T-helper 1 cell treated with Interleukin-12 subunit alpha and Interleukin-12 subunit beta and Interleukin-4 antibody, amounts not matched to agents 30 μg/mL and 1 μg/mL, for 36 hours (primary cell): ENCODE measurements around the gene DNMT1.
"Not testable (repeated sequence)": the region's sequence is repeated elsewhere in the genome, so short reads cannot be mapped to it uniquely, and the experiment has no call there.

Source experiments
- H3K27ac Mint-ChIP-seq: one replicate; pipeline ENCODE4 v1.8.0; 2021; ENCODE audit warnings: mild to moderate bottlenecking, mixed read lengths
- H3K27me3 Mint-ChIP-seq: one replicate; pipeline ENCODE4 v1.8.0; 2021; ENCODE audit warnings: low read depth, mixed read lengths
- H3K36me3 Mint-ChIP-seq: one replicate; pipeline ENCODE4 v1.8.0; 2021; ENCODE audit warnings: low read depth, mixed read lengths
- H3K4me1 Mint-ChIP-seq: one replicate; pipeline ENCODE4 v1.8.0; 2021; ENCODE audit warnings: low read depth, mixed read lengths
- H3K4me3 Mint-ChIP-seq: one replicate; pipeline ENCODE4 v1.8.0; 2021; ENCODE audit warnings: mild to moderate bottlenecking, moderate library complexity, mixed read lengths
- H3K9me3 Mint-ChIP-seq: one replicate; pipeline ENCODE4 v1.8.0; 2021; ENCODE audit warnings: mixed read lengths

DNMT1 gene

DNA sequence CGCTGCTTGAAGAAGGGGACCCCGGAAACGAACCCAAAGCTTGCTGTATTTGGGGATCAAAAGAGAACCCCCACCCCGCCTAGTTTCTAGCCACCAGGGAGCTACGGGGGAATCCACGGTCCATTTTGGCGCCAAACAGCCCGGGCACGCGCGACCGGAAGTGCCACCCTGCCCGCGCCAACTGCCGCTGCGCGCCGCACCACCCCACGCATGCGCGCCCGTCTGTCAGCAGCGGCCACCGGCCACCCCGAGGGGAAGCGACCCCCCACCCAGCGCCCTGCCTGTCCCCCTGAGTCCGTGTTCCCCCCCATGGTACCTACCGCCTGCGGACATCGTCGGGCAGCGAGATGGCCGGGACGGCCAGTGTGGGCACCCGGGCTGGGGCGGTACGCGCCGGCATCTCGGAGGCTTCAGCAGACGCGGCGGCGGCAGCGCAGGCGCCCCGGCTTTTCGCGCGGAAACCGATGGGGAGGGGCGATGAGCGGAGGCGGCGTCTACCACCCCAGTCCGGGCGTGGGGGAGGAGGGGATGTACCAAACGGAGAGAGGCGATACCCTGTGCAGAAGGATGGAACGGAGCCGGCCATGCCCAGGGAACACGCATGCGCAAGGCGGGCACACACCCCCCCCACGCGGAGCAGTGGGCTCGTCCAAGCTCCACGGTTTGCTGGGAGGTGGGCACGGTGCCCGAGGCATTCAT lies at the start of gene DNMT1:
TSS of gene DNMT1 (minus strand) at position 454 of the 699 bp plus-strand sequence. CDS start at position 400, 54 bp downstream.
- H3K27me3 Mint-ChIP-seq, result no peaks in the 10 kb centered on the region
- H3K4me1 Mint-ChIP-seq, result peaks cover 28% of the 10 kb centered on the region
- H3K27ac Mint-ChIP-seq, result peak within 1 kb of the TSS; percentile 96
- no peaks in the 10 kb centered on the region for H3K9me3 Mint-ChIP-seq
- peaks cover 16% of the 10 kb centered on the region for H3K36me3 Mint-ChIP-seq
- H3K4me3 Mint-ChIP-seq, result peak within 1 kb of the TSS; percentile 94

DNA sequence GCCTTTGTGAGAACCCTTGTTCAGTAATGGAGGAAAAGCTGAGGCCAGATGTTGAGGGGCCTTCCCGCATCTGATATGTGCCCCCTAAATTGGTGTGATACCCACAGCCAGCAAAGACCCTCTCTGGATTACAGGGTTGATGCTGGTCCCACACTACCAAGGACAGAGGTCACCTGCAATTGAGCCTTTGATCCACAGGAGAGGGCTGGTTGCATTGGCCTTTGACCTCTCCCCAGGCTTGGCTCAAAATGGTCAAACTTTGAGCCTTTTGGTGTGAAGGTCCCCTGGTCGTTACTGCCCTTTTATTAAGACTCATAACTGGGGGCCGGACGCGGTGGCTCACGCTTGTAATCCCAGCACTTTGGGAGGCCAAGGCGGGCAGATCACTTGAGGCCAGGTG lies 48.9 kb upstream of the DNMT1 start:
- H3K4me1 Mint-ChIP-seq, result no peaks in the 10 kb centered on the region
- H3K27me3 Mint-ChIP-seq, result no peaks in the 10 kb centered on the region
- no peaks in the 10 kb centered on the region for H3K36me3 Mint-ChIP-seq
- no peak overlapping the region for H3K27ac Mint-ChIP-seq
- no peak overlapping the region for H3K4me3 Mint-ChIP-seq
- H3K9me3 Mint-ChIP-seq, result no peaks in the 10 kb centered on the region

DNA sequence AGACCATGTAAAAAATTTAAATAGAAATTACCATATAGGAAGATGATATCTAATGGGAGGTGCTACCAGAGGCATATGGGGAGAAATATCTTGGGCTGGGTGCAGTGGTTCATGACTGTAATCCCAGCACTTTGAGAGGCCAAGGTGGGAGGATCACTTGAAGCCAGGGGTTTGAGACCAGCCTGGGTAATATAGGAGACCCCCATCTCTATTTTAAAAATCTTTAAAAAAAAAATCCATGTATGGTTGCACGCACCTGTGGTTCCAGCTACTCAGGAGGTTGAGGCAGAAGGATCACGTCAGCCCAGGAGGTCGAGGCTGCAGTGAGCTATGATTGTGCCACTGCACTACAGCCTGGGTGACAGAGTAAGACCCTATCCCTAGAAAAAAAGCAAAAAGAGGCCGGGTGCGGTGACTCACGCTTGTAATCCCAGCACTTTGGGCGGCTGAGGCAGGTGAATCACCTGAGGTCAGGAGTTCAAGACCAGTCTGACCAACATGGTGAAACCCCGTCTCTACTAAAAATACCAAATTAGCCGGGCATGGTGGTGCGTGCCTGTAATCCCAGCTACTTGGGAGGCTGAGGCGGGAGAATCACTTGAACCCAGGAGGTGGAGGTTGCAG lies 47.2 kb upstream of the DNMT1 start:
- H3K27ac Mint-ChIP-seq, H3K4me3 Mint-ChIP-seq, H3K9me3 Mint-ChIP-seq, H3K27me3 Mint-ChIP-seq, H3K4me1 Mint-ChIP-seq, H3K36me3 Mint-ChIP-seq: not testable (repeated sequence)

DNA sequence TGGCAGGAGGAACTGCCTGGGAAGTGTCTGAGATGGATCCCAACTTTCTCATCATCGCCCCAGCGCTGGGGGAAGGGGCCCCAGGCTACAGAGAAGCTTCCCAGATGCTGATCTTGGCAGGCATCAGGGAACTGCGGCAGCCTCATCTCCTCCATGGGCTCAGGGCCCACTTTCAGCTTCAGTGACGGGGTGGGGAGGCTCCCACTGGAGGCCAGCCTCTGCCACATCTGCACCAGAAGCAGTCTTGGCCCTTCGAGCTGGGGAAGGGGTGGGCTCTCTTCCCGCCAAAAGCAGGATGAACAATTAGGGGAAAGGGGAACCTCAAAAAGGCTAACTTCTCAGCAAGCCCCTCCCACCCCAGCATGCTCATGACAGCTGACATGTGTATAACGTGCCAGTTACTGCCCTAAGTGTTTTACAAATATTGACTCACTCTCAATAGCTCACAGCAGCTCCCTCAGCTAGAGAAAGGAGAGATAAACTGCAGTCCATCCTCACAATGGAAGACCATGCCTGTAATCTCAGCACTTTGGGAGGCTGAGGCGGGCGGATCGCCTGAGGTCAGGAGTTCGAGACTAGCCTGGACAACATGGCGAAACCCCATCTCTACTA lies 43.5 kb upstream of the DNMT1 start:
- Mint-ChIP-seq H3K4me1 (peaks cover 14% of the 10 kb centered on the region), H3K36me3 (peaks cover 3% of the 10 kb centered on the region), H3K4me3 (no peak overlapping the region), H3K27ac (no peak overlapping the region), H3K9me3 (no peaks in the 10 kb centered on the region), H3K27me3 (no peaks in the 10 kb centered on the region)

DNA sequence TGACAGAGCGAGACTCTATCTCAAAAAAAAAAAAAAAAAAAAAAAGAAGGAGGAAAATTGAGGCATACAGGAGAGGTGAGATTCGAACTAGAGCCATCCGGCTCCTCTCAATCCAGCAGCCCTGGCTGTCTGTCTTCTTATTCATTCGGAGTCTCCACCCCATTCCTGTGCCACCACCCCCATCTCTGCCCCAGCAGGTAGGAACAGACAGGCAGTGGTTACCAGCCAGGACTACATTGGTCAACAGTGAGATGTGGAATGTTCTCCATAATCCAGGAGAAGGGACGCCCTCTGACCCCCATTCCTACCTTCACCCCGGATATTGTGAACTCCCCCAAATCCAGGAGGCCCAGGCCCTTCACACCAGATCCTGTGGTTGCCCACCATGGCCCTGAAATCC lies 42.9 kb upstream of the DNMT1 start:
- no peak overlapping the region for H3K27ac Mint-ChIP-seq
- H3K4me1 Mint-ChIP-seq, result peaks cover 14% of the 10 kb centered on the region

DNA sequence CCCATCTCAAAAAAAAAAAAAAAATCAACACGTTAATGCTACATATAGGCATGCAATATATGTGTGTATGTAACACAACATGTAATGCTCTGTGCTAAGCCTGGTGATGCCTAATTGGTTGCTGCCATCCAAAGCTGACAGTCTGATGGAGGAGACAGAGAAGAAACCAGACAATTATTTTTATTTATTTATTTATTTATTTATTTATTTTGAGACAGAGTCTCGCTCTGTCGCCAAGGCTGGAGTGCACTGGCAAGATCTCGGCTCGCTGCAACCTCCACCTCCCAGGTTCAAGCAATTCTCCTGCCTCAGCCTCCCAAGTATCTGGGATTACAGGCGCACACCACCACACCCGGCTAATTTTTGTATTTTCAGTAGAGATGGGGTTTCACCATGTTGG lies 40.7 kb upstream of the DNMT1 start:
- H3K36me3 Mint-ChIP-seq, H3K9me3 Mint-ChIP-seq, H3K4me3 Mint-ChIP-seq, H3K27me3 Mint-ChIP-seq: not testable (repeated sequence)
- peaks cover 16% of the 10 kb centered on the region for H3K4me1 Mint-ChIP-seq
- peak overlapping the region; percentile 69 for H3K27ac Mint-ChIP-seq

More for the DNA sequence above, 42.9 kb upstream of the DNMT1 start:
- no peak overlapping the region for H3K4me3 Mint-ChIP-seq
- peaks cover 3% of the 10 kb centered on the region for H3K36me3 Mint-ChIP-seq
- H3K27me3 Mint-ChIP-seq, result no peaks in the 10 kb centered on the region
- no peaks in the 10 kb centered on the region for H3K9me3 Mint-ChIP-seq

DNA sequence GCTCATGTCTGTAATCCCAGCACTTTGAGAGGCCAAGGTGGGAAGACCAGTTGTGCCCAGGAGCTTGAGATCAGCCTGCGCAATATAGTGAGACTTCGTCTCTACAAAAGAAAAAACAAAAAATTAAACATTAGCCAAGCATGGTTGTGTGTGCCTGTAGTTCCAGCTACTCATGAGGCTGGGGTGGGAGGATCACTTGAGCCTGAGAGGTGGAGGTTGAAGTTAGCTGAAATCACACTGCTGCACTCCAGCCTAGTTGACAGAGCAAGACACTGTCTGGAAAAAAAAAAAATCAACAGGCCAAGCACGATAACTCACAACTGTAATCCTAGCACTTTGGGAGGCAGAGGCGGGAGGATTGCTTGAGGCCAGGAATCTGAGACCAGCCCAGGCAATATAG lies 40.2 kb upstream of the DNMT1 start:
- Mint-ChIP-seq H3K4me3 (no peak overlapping the region), H3K27ac (peak overlapping the region; percentile 69), H3K36me3 (peaks cover 3% of the 10 kb centered on the region), H3K9me3 (no peaks in the 10 kb centered on the region), H3K27me3 (no peaks in the 10 kb centered on the region), H3K4me1 (peaks cover 16% of the 10 kb centered on the region)

DNA sequence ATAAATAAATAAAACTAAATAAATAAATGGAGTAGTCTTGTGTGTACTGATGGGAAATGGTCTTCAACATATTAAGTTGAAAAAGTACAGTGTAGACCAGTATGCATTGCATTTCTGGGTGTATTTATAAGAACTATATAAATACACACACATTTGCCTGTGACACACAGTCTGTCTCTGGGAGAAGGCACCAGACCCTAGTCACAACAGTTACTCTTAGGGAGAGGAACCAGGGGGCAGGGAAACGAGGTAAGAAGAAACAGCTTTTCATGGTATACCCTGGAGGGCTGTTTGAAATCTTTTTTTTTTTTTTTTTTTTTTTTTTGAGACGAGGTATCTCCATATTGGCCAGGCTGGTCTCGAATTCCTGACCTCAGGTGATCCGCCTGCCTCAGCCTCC lies 39.2 kb upstream of the DNMT1 start:
- Mint-ChIP-seq H3K4me3 (no peak overlapping the region), H3K27me3 (no peaks in the 10 kb centered on the region), H3K36me3 (peaks cover 3% of the 10 kb centered on the region), H3K4me1 (peaks cover 22% of the 10 kb centered on the region), H3K27ac (no peak overlapping the region), H3K9me3 (no peaks in the 10 kb centered on the region)

DNA sequence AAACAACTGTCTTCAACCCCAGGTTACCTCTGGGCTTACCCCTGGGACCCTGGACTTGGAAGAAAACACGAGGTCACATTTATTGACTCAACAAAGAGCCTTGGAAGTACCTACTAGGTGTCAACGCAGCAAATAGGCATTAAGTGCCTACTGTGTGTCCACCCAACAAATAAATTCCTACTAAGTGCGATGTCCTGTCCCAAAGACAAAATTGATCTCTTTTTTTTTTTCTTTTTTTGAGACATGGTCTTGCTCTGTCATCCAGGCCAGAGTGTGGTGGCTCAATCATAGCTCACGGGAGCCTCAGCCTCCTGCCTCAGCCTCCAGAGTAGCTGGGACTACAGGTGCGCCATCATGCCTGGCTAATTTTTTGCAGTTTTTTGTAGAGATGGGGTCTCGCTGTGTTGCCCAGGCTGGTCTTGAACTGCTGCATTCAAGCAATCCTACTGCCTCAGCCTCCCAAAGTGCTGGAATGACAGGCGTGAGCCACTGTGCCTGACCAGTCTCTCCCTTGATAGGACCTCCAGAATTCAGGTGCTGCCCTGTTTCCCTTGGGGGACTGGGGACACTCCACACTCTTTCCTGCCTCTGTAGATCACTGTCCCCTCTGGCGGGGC lies 37.0 kb upstream of the DNMT1 start:
- Mint-ChIP-seq H3K36me3 (peaks cover 3% of the 10 kb centered on the region), H3K27me3 (no peaks in the 10 kb centered on the region), H3K4me1 (peaks cover 22% of the 10 kb centered on the region), H3K4me3 (peak overlapping the region; percentile 71), H3K9me3 (no peaks in the 10 kb centered on the region), H3K27ac (peak overlapping the region; percentile 61)

DNA sequence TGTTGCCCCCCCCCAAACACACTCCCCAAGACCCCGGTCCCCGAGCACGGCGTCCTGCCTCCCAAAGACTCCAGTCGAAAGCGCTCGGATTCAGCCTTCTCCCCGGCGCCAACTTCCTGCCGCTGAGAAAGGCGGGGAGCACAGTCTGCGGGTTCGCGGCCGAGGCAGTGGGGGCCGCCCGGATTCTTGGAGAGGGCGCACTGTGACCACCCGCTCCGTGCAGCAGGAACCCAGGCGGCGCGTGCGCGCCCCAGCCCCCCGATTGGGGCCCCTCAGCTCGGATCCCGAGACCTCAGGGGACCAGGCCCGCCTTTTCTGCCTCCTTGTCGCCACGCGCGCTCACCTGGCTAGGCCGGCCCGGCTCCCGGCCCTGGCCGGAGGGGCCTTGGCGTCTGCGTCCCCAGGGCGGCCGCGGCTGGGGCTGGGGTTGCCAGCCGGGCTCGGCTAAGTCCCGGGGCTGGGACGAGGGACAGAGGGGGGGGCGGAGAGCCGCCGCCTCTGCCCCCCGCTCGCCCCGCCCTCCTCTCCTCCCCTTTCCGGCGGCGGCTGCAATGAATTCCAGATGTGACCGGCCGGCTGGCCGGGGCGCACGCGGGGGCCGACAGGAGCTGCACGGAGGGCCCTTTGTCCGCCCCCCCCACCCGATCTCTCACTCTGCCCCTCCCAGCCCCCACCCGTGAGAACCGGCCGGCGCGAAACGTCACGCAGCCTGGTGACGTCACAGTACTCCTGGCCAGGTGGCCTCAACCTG lies 36.3 kb upstream of the DNMT1 start, which contains the start of gene S1PR2:
TSS of gene S1PR2 (minus strand) at position 471 of the 751 bp plus-strand sequence. CDS start 6,426 bp downstream, outside the sequence.
- Mint-ChIP-seq H3K27ac (peak within 1 kb of the TSS; percentile 75), H3K4me3 (peak within 1 kb of the TSS; percentile 86), H3K9me3 (no peaks in the 10 kb centered on the region), H3K4me1 (peaks cover 17% of the 10 kb centered on the region), H3K36me3 (no peaks in the 10 kb centered on the region), H3K27me3 (no peaks in the 10 kb centered on the region)

DNA sequence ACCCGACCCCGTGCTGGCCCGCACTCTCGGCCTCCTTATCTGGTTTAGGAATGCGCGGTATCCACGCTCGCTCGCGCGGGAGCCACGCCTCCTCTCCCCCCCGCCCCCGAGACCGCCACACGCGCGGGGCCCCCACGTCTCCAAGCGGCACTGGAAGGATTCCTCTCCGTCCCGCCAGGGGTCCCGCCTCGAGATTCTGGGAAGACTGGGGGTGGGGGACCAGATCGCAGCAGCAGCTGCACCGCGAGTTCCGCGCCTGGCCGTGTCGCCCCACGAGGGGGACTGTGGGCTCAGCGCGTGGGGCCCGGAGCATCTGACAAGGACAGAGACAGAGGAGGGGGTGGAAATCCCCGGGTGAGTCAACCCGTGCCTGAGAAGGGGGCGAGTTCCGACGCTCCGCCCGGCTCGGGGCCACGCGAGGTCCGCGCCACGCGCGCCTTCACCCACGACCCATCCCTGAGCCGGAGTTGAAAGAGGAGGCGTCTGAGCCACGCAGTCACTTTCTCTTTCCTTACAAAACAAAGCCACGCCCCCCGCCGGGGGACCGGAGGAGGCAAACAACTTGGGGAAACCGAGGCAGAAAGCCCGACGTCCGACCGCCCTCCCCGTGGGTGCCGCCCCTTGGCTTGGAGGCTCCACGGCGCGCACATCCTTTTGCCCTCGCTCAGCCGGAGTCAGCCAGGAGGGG lies 35.6 kb upstream of the DNMT1 start:
- H3K27me3 Mint-ChIP-seq, result no peaks in the 10 kb centered on the region
- H3K36me3 Mint-ChIP-seq, result no peaks in the 10 kb centered on the region
- H3K4me1 Mint-ChIP-seq, result peaks cover 13% of the 10 kb centered on the region
- H3K4me3 Mint-ChIP-seq, result peak overlapping the region; percentile 86
- H3K9me3 Mint-ChIP-seq, result no peaks in the 10 kb centered on the region
- peak overlapping the region; percentile 75 for H3K27ac Mint-ChIP-seq

DNA sequence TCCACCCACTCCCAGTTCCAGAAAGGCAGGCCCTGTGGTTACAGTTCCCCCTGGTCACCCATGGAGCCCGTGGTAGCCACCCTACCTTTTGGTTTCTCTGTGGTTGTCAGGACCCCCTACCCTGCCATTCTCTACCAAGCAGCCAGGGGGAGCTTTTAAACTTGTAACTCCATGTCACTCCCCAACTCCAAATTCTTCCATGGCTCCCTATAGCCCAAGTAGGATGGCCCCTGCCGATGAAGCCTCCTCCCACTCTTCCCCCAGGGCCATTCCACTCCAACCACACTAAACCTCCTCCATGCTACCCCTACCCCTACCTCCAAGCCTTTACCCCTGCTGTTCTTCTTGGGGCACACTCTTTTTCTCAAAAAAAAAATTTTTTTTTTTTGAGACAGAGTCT lies 34.2 kb upstream of the DNMT1 start:
- H3K9me3 Mint-ChIP-seq, result no peaks in the 10 kb centered on the region
- peak overlapping the region; percentile 26 for H3K27ac Mint-ChIP-seq
- peaks cover 9% of the 10 kb centered on the region for H3K4me1 Mint-ChIP-seq
- peak overlapping the region; percentile 51 for H3K4me3 Mint-ChIP-seq
- H3K27me3 Mint-ChIP-seq, result no peaks in the 10 kb centered on the region
- H3K36me3 Mint-ChIP-seq, result no peaks in the 10 kb centered on the region

DNA sequence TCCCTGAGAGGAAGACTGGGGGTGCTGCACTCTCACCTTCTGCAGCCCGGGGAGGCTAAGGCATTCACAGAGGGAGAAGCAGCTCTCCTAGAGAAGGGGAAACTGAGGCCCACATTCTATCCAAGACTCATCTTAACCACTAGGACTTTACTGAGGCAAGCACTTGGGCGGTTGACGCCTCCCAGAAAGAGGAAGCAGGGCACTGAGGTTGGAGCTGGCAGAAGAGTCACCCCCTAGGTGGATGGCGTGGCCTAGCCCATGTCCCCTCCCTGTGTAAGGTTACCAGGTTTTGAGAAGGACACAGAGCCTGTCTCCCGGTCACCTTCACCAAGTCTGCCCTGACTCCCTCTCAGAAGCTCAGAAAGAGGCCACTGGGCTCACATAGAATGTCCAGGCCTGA lies 33.6 kb upstream of the DNMT1 start:
- H3K36me3 Mint-ChIP-seq, result no peaks in the 10 kb centered on the region
- H3K9me3 Mint-ChIP-seq, result no peaks in the 10 kb centered on the region
- H3K4me3 Mint-ChIP-seq, result no peak overlapping the region
- H3K27ac Mint-ChIP-seq, result no peak overlapping the region
- H3K27me3 Mint-ChIP-seq, result no peaks in the 10 kb centered on the region
- peaks cover 9% of the 10 kb centered on the region for H3K4me1 Mint-ChIP-seq
